Choroid plexus epithelial cell (primary cell): ENCODE measurements around the gene EXOSC2.

Source experiments
- DNase-seq: peaks from one replicate; pipeline ENCODE4 v3.0.0-alpha.2; 2010; ENCODE audit warnings: low read depth
- H3K4me3 ChIP-seq: 2 replicates; pipeline ENCODE4 v1.5.1; 2011; ENCODE audit warnings: low read depth, mild to moderate bottlenecking, control low read depth, low read length, moderate library complexity
- CTCF ChIP-seq: conservative IDR thresholded peaks from 2 replicates; pipeline ENCODE4 v1.5.1; 2011; ENCODE audit warnings: low read depth, mild to moderate bottlenecking, control low read depth, inconsistent platforms, low read length, moderate library complexity

Gene EXOSC2

GRCh38 chr9:130664251-130665028, 29.1 kb upstream of the EXOSC2 start, which contains the start of gene PRDM12:
TSS of gene PRDM12 (plus strand) at chr9:130664594. CDS start at chr9:130664654, 60 bp downstream.
- no peak within 1 kb of the TSS for H3K4me3 ChIP-seq
- no peak for TF ChIP-seq CTCF
- DNase-seq, result no peak

- no peak overlapping the region for H3K4me3 ChIP-seq
- no peak for DNase-seq
- TF ChIP-seq CTCF, result no peak
Measured at GRCh38 chr9:130665029-130665430, 28.6 kb upstream of the EXOSC2 start.

DNA sequence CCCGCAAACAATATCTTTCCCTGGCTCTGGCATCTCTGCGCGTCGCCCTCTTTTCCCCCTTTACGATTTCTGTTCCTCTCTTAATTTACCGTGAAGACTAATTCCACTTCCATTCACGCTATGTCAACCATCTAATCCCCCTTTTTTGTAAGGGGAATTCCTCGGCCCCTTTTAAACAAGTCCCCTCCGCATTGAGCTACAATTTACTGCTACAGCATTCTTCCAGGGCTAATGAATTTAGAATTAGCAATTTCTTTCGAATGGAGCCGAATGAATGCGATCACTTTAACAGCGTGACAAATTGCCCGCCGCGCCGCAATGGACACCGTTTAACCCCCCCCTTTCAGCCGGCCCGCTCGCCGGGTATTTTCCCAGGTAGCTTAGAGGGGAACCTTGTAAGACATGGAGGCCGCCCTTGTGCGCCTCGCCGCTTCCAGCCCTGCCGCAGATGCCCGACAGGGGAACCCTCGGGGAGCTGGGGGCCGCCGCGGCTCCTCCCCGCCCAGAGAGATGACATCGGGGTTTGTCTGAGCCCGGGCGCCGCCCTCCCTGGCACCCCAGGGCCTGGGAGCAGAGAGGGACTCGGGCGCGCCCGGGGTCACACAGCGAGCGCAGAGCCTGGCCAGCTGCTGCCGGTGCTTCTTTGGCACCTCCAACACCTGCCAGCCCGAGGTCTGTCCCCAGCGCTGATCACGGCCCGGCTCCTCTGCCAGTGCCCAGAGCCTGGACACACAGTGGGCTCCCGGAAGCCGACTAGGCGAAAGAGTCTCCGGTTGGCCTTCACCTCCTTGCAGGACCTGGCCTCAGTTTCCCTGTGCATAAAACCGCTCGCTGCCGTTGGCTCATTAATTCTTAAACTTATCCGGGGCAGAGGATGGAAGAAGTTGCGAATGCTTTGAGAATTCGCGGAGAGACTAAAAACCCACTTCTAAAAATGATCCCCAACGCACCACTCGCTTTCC, 27.9 kb upstream of the EXOSC2 start:
- TF ChIP-seq CTCF, result no peak
- H3K4me3 ChIP-seq, result no peak overlapping the region
- DNase-seq, result no peak

DNA sequence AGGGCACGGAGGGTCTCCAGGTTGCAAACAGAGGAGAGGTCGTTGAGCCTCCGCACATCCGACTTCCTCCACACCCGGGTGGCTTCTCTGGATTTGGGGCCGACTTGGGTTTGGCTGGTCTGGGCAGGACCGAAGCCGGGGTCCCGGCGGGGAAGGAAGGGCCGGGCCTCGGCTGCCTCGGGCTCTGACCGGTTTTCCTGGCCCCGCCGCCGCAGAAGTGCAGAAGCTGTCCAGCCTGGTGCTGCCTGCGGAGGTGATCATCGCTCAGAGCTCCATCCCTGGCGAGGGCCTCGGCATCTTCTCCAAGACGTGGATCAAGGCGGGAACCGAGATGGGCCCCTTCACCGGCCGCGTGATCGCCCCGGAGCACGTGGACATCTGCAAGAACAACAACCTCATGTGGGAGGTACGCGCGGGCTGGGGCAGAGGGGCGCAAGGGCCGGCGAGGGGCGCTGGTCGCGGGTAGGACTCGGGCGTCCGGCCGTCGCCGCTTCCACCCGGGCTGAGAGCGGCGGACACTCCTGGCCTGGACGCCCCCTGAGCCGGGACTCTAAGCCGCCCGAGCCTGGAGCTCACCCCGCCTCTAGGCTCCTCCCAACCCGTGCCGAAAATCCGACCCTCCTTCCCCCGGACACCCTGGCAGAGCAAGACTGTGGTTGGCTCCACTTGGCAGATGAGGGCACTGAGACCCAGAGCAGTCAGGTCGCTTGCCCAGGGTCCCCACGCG, 27.0 kb upstream of the EXOSC2 start:
- TF ChIP-seq CTCF, result no peak
- no peak for DNase-seq
- H3K4me3 ChIP-seq, result no peak overlapping the region

GRCh38 chr9:130667120-130667435, 26.5 kb upstream of the EXOSC2 start:
- no peak overlapping the region for H3K4me3 ChIP-seq
- DNase-seq, result no peak
- no peak for TF ChIP-seq CTCF

GRCh38 chr9:130668196-130668595, 25.4 kb upstream of the EXOSC2 start:
- H3K4me3 ChIP-seq, result no peak overlapping the region
- TF ChIP-seq CTCF, result no peak
- no peak for DNase-seq
